Measurements from ENCODE around the gene CLK4. TPM values are rescaled to one million over a fixed set of nuclear protein-coding genes. Genes with fewer than 3 reads are reported as not detected.

CLK4 gene
- polyA plus RNA-seq, 2 of the 4 experiments (the other 2 are of a cell fraction): 13.1 to 26.0 TPM

DNA sequence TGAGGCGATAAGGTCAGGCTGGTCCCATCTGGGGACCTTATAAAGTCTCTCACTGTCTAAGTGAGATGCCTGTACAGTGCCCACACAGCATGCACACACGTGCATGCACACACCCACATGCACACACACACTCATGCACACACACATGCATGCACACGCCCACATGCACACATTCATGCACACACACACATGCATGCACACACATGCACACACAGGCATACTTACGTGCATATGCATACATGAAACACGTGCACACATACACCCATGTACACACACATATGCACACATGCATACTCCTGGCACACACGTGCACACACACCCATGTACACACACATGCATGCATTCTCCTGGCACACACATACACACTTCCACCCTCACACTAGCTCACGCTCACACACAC, 48.9 kb downstream of the CLK4 start:
- DNase-seq (ENCODE audit: low read depth in 1 of 2, low spot score in 1 of 2): no peak
- Histone ChIP-seq H3K4me2 (no peak overlapping the region), H3K4me1 (no peaks in the 10 kb centered on the region), H3K9me3 (peaks cover 4% of the 10 kb centered on the region; the same call in 1 of the 3 replicates), H3K27ac (no peak overlapping the region), H3K4me3 (no peak overlapping the region)
- ChIA-PET CTCF (no interaction called here), POLR2A (no interaction called here)
- 42% methylated on average over 6 of the region's 7 CpGs for WGBS (ENCODE audit: missing lambda C conversion rate)
- no peak for ATAC-seq
- no peak for FAIRE-seq
- TF ChIP-seq FOSB (CRISPR knock-in tag; IDR thresholded peaks at IDR 0.05) (no peak), ZFP36 (IDR thresholded peaks at IDR 0.05; ENCODE audit: borderline replicate concordance, partially characterized antibody) (no peak), JUNB (IDR thresholded peaks at IDR 0.05) (no peak), POLR2A (IDR thresholded peaks at IDR 0.05; ENCODE audit: low read length) (no peak), REST (IDR thresholded peaks at IDR 0.05) (no peak), ZC3H11A (IDR thresholded peaks at IDR 0.05) (no peak), GATA3 (IDR thresholded peaks at IDR 0.05; ENCODE audit: borderline replicate concordance) (no peak), NR3C1 (IDR thresholded peaks at IDR 0.05) (no peak), JUN (IDR thresholded peaks at IDR 0.05) (no peak), MAZ (IDR thresholded peaks at IDR 0.05; ENCODE audit: borderline replicate concordance, low read depth, low read length) (no peak), HMGXB4 (CRISPR knock-in tag; IDR thresholded peaks at IDR 0.05; ENCODE audit: borderline replicate concordance) (no peak), HOXA7 (CRISPR knock-in tag; IDR thresholded peaks at IDR 0.05) (no peak), RNF2 (IDR thresholded peaks at IDR 0.05; ENCODE audit: borderline replicate concordance, low read depth) (no peak), POLR2AphosphoS2 (conservative IDR thresholded peaks at IDR 0.05; ENCODE audit: low read length) (no peak), RARB (CRISPR knock-in tag; IDR thresholded peaks at IDR 0.05) (no peak), ZNF302 (CRISPR knock-in tag; IDR thresholded peaks at IDR 0.05) (no peak), NPAS2 (CRISPR knock-in tag; IDR thresholded peaks at IDR 0.05; ENCODE audit: borderline replicate concordance) (no peak)

GRCh38 chr5:178577376-178577839, 49.4 kb downstream of the CLK4 start:
- DNase-seq (ENCODE audit: low read depth in 1 of 2, low spot score in 1 of 2) (no peak), ATAC-seq (no peak), FAIRE-seq (no peak)
- Histone ChIP-seq H3K4me3 (no peak overlapping the region), H3K27ac (no peak overlapping the region), H3K4me1 (no peaks in the 10 kb centered on the region), H3K9me3 (peaks cover 4% of the 10 kb centered on the region; the same call in 1 of the 3 replicates), H3K4me2 (no peak overlapping the region)
- ChIA-PET CTCF (no interaction called here), POLR2A (no interaction called here)
- 49% methylated on average over 23 of the region's 31 CpGs for WGBS (ENCODE audit: missing lambda C conversion rate)
- TF ChIP-seq TP53 (CRISPR knock-in tag; IDR thresholded peaks at IDR 0.05): no peak
- no peak for TF ChIP-seq HOXB5 (CRISPR knock-in tag; IDR thresholded peaks at IDR 0.05)
